IPS-15b (cell line): Measurements from ENCODE around the gene JAZF1.

Experiments used
- H3K27me3 ChIP-seq: one replicate; pipeline ENCODE4 v1.6.1; 2013; ENCODE audit warnings: low read length; ENCODE audit not compliant: control insufficient read depth, insufficient read depth
- H3K36me3 ChIP-seq: one replicate; pipeline ENCODE4 v1.6.1; 2013; ENCODE audit warnings: low read length; ENCODE audit not compliant: control insufficient read depth, insufficient read depth
- H3K4me1 ChIP-seq: one replicate; pipeline ENCODE4 v1.6.1; 2013; ENCODE audit warnings: mild to moderate bottlenecking, low read length; ENCODE audit not compliant: control insufficient read depth, insufficient read depth
- H3K4me3 ChIP-seq: one replicate; pipeline ENCODE4 v1.5.1; 2013; ENCODE audit warnings: low read depth, low read length
- H3K9ac ChIP-seq: one replicate; pipeline ENCODE4 v1.6.1; 2013; ENCODE audit warnings: low read depth, mild to moderate bottlenecking, low read length
- H3K9me3 ChIP-seq: one replicate; pipeline ENCODE4 v1.6.1; 2013; ENCODE audit warnings: mild to moderate bottlenecking, low read length; ENCODE audit not compliant: control insufficient read depth, insufficient read depth

Gene JAZF1

GRCh38 chr7:27799212-27799611 lies 381.4 kb downstream of the JAZF1 start:
- Histone ChIP-seq H3K27me3 (no peaks in the 10 kb centered on the region), H3K9me3 (no peaks in the 10 kb centered on the region), H3K9ac (no peak overlapping the region), H3K4me3 (no peak overlapping the region), H3K4me1 (peaks cover 12% of the 10 kb centered on the region), H3K36me3 (no peaks in the 10 kb centered on the region)

- H3K27me3 ChIP-seq: no peaks in the 10 kb centered on the region
- no peaks in the 10 kb centered on the region for H3K4me1 ChIP-seq
- no peaks in the 10 kb centered on the region for H3K36me3 ChIP-seq
- no peak overlapping the region for H3K9ac ChIP-seq
- no peaks in the 10 kb centered on the region for H3K9me3 ChIP-seq
- H3K4me3 ChIP-seq: no peak overlapping the region
Measured at GRCh38 chr7:27795977-27796376, 384.6 kb downstream of the JAZF1 start.

GRCh38 chr7:27793780-27794179 lies 386.8 kb downstream of the JAZF1 start:
- Histone ChIP-seq H3K36me3 (no peaks in the 10 kb centered on the region), H3K4me1 (no peaks in the 10 kb centered on the region), H3K27me3 (no peaks in the 10 kb centered on the region), H3K9ac (no peak overlapping the region), H3K4me3 (no peak overlapping the region), H3K9me3 (no peaks in the 10 kb centered on the region)

GRCh38 chr7:27788437-27788836 lies 392.2 kb downstream of the JAZF1 start:
- Histone ChIP-seq H3K27me3 (no peaks in the 10 kb centered on the region), H3K9me3 (no peaks in the 10 kb centered on the region), H3K4me3 (no peak overlapping the region), H3K9ac (no peak overlapping the region), H3K36me3 (peaks cover 4% of the 10 kb centered on the region), H3K4me1 (no peaks in the 10 kb centered on the region)

GRCh38 chr7:27784399-27785053 lies 396.1 kb downstream of the JAZF1 start:
- Histone ChIP-seq H3K36me3 (peaks cover 4% of the 10 kb centered on the region), H3K4me1 (no peaks in the 10 kb centered on the region), H3K9ac (no peak overlapping the region), H3K27me3 (no peaks in the 10 kb centered on the region), H3K9me3 (no peaks in the 10 kb centered on the region), H3K4me3 (no peak overlapping the region)

- Histone ChIP-seq H3K27me3 (no peaks in the 10 kb centered on the region), H3K4me3 (no peak overlapping the region), H3K9me3 (no peaks in the 10 kb centered on the region), H3K36me3 (peaks cover 4% of the 10 kb centered on the region), H3K4me1 (no peaks in the 10 kb centered on the region), H3K9ac (no peak overlapping the region)
Measured at GRCh38 chr7:27782849-27783248, 397.7 kb downstream of the JAZF1 start.

GRCh38 chr7:27781188-27781587 lies 399.4 kb downstream of the JAZF1 start:
- no peak overlapping the region for H3K9ac ChIP-seq
- no peak overlapping the region for H3K4me3 ChIP-seq
- H3K4me1 ChIP-seq: no peaks in the 10 kb centered on the region
- no peaks in the 10 kb centered on the region for H3K27me3 ChIP-seq
- H3K36me3 ChIP-seq: peaks cover 4% of the 10 kb centered on the region
- H3K9me3 ChIP-seq: no peaks in the 10 kb centered on the region
